Measurements from ENCODE around the gene NUBPL. TPM values are rescaled to one million over a fixed set of nuclear protein-coding genes. Genes with fewer than 3 reads are reported as not detected.

Gene NUBPL
- total RNA-seq (2021; ENCODE audit: unreplicated experiment) (5.7 TPM), Bru-seq, nascent RNA (percentile 52 among the genes with signal in this experiment), BruChase-seq, experiment 1, labeled RNA remaining after a 2-hour chase (percentile 48 among the genes with signal in this experiment), BruChase-seq, experiment 2, labeled RNA remaining after a 6-hour chase (percentile 46 among the genes with signal in this experiment)
- 3.0 TPM for polyA plus RNA-seq (2012; ENCODE audit: insufficient read length)
- long read RNA-seq, transcript NUBPL-201 (11 exons, 3,049 nt): major isoform, 6 of 11 reads
- long read RNA-seq, partial matches to known transcripts: 0 of 11 reads
- long read RNA-seq, other reads (novel, unspliced or antisense): 5 of 11 reads

GRCh38 chr14:31561155-31561846 is at the start of gene NUBPL:
Gene NUBPL, plus strand, starts transcription at chr14:31561404. Its CDS starts 36 bp downstream, at chr14:31561440.
- peak within 1 kb of the TSS; percentile 84 for H3K27ac ChIP-seq (ENCODE audit: low read length)
- H3K4me1 ChIP-seq (ENCODE audit: control insufficient read depth, insufficient read depth, low read length): peaks cover 3% of the 10 kb centered on the region; the same call in 1 of the 2 replicates
- ATAC-seq (peak; percentile 96), DNase-seq (ENCODE audit: low read depth, low spot score) (peak; percentile 63)
- POLR2A ChIA-PET: no interaction called here
- in situ Hi-C loops (cut with HindIII; ENCODE audit: low pct_unique_long_range_greater_than_20kb, low sequenced_read_pairs): no loop called here
- CTCF ChIA-PET: no interaction called here
- BruUV-seq (replicated peaks): no TSS peak
- intact Hi-C loops (cut with micrococcal nuclease; ENCODE audit: unreplicated experiment): no loop called here
- TF ChIP-seq REST (IDR thresholded peaks at IDR 0.05; ENCODE audit: insufficient read depth in 1 of 2, low read depth in 2 of 2, low read length in 1 of 2): no peak
- peak; percentile 68 for TF ChIP-seq POLR2AphosphoS5 (IDR thresholded peaks at IDR 0.05; ENCODE audit: low read depth, low read length)
- TF ChIP-seq SIN3A (IDR thresholded peaks at IDR 0.05; ENCODE audit: borderline replicate concordance, insufficient read depth, low read depth, low read length): peak; percentile 71; the same call in 1 of the 2 replicates
- TF ChIP-seq, protein P1, sequence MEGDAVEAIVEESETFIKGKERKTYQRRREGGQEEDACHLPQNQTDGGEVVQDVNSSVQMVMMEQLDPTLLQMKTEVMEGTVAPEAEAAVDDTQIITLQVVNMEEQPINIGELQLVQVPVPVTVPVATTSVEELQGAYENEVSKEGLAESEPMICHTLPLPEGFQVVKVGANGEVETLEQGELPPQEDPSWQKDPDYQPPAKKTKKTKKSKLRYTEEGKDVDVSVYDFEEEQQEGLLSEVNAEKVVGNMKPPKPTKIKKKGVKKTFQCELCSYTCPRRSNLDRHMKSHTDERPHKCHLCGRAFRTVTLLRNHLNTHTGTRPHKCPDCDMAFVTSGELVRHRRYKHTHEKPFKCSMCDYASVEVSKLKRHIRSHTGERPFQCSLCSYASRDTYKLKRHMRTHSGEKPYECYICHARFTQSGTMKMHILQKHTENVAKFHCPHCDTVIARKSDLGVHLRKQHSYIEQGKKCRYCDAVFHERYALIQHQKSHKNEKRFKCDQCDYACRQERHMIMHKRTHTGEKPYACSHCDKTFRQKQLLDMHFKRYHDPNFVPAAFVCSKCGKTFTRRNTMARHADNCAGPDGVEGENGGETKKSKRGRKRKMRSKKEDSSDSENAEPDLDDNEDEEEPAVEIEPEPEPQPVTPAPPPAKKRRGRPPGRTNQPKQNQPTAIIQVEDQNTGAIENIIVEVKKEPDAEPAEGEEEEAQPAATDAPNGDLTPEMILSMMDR (IDR thresholded peaks at IDR 0.05): no peak
- TF ChIP-seq TCF7L2 (IDR thresholded peaks at IDR 0.05; ENCODE audit: low read depth, low read length): no peak
- H3K4me3 ChIP-seq (ENCODE audit: low read depth in 2 of 2, low read length in 2 of 2): peak within 1 kb of the TSS; percentile 75 to 85
- peaks cover 2% of the 10 kb centered on the region; the same call in 1 of the 2 replicates for H3K36me3 ChIP-seq (ENCODE audit: control insufficient read depth, insufficient read depth, low read length)
- H3K27me3 ChIP-seq (ENCODE audit: control insufficient read depth, insufficient read depth, low read length): no peaks in the 10 kb centered on the region
- H3K9me3 ChIP-seq (ENCODE audit: control insufficient read depth, insufficient read depth, low read depth, low read length): no peaks in the 10 kb centered on the region

DNA sequence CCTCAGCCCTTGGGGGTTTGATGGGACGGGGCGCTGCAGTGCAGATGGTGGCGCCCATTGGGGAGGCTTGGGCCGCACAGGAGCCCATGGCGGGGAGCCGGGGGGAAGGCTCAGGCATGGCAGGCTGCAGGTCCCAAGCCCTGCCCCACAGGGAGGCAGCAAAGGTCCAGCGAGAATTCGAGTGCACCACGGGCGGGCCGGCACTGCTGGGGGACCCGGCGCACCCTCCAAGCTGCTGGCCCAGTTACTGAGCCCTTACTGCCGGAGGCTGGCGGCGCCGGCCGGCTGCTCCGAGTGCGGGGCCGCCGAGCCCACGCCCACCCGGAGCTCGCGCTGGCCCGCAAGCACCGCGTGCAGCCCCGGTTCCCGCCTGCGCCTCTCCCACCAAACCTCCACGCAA is 34.1 kb upstream of the NUBPL start:
- ChIA-PET POLR2A (no interaction called here), CTCF (no interaction called here)
- no peak for ATAC-seq
- Histone ChIP-seq H3K4me3 (ENCODE audit: low read depth in 2 of 2, low read length in 2 of 2) (no peak overlapping the region), H3K36me3 (ENCODE audit: control insufficient read depth, insufficient read depth, low read length) (no peaks in the 10 kb centered on the region), H3K4me1 (ENCODE audit: control insufficient read depth, insufficient read depth, low read length) (no peaks in the 10 kb centered on the region), H3K27me3 (ENCODE audit: control insufficient read depth, insufficient read depth, low read length) (no peaks in the 10 kb centered on the region), H3K9me3 (ENCODE audit: control insufficient read depth, insufficient read depth, low read depth, low read length) (no peaks in the 10 kb centered on the region), H3K27ac (ENCODE audit: low read length) (no peak overlapping the region)
- in situ Hi-C loops (cut with HindIII; ENCODE audit: low pct_unique_long_range_greater_than_20kb, low sequenced_read_pairs): no loop called here
- TF ChIP-seq TCF7L2 (IDR thresholded peaks at IDR 0.05; ENCODE audit: low read depth, low read length) (no peak), REST (IDR thresholded peaks at IDR 0.05; ENCODE audit: insufficient read depth in 1 of 2, low read depth in 2 of 2, low read length in 1 of 2) (no peak), POLR2AphosphoS5 (IDR thresholded peaks at IDR 0.05; ENCODE audit: low read depth, low read length) (no peak), SIN3A (IDR thresholded peaks at IDR 0.05; ENCODE audit: borderline replicate concordance, insufficient read depth, low read depth, low read length) (no peak)
- TF ChIP-seq, protein P1 (IDR thresholded peaks at IDR 0.05): no peak
- BruUV-seq (replicated peaks): no TSS peak
- intact Hi-C loops (cut with micrococcal nuclease; ENCODE audit: unreplicated experiment): no loop called here
- no peak for DNase-seq (ENCODE audit: low read depth, low spot score)
